ENCODE results near the gene MGST3.
A peak's percentile ranks its signal among the peaks of the same experiment; 100 is the strongest.

The MGST3 gene

GRCh38 chr1:165628147-165628822, 2.7 kb upstream of the MGST3 start:
- WGBS, result 84% methylated on average over 6 of the region's 6 CpGs
- H2AK5ac ChIP-seq (ENCODE audit: low read length, severe bottlenecking), result no peak overlapping the region
- H3K4me2 ChIP-seq (ENCODE audit: low read length, poor library complexity, severe bottlenecking), result no peak overlapping the region
- no peaks in the 10 kb centered on the region for H3K79me1 ChIP-seq (replicated peaks; ENCODE audit: low read length, poor library complexity, severe bottlenecking)
- H2BK15ac ChIP-seq (ENCODE audit: low read depth, poor library complexity, severe bottlenecking), result no peak overlapping the region
- no peak overlapping the region for H3K9ac ChIP-seq (ENCODE audit: low read length)
- no peak overlapping the region for H2BK5ac ChIP-seq (ENCODE audit: low read depth, low read length, poor library complexity, severe bottlenecking)
- peaks cover 2% of the 10 kb centered on the region for H3K4me1 ChIP-seq (ENCODE audit: control insufficient read depth, insufficient read depth, low read depth, low read length)
- H3K4me3 ChIP-seq (ENCODE audit: insufficient read depth in 1 of 2, low read depth in 1 of 2, low read length in 2 of 2), result no peak overlapping the region
- H3K18ac ChIP-seq (ENCODE audit: low read depth in 1 of 2, low read length in 2 of 2), result no peak overlapping the region
- no peak overlapping the region for H3K27ac ChIP-seq (ENCODE audit: low read length, poor library complexity, severe bottlenecking)
- H3K36me3 ChIP-seq (ENCODE audit: control insufficient read depth in 1 of 2, insufficient read depth in 2 of 2, low read depth in 1 of 2, low read length in 2 of 2), result no peaks in the 10 kb centered on the region
- H2AFZ ChIP-seq (ENCODE audit: low read depth, low read length), result no peak overlapping the region
- H2BK12ac ChIP-seq (ENCODE audit: low read length in 2 of 2), result no peak overlapping the region
- DNase-seq, result no peak
- H3K27me3 ChIP-seq (ENCODE audit: control insufficient read depth in 1 of 2, insufficient read depth in 1 of 2, low read length in 2 of 2), result no peaks in the 10 kb centered on the region
- H3K9me3 ChIP-seq (ENCODE audit: control insufficient read depth, low read length), result no peaks in the 10 kb centered on the region
- no peak overlapping the region for H3K14ac ChIP-seq (ENCODE audit: low read length in 2 of 2)
- H3K23ac ChIP-seq (ENCODE audit: low read length in 2 of 2), result no peak overlapping the region
- no peak overlapping the region for H4K8ac ChIP-seq (ENCODE audit: low read length)
- H2BK120ac ChIP-seq (ENCODE audit: low read depth, low read length), result no peak overlapping the region
- no peak overlapping the region for H3K4ac ChIP-seq (ENCODE audit: low read depth in 1 of 2, low read length in 2 of 2)
- no peak overlapping the region for H4K91ac ChIP-seq (ENCODE audit: low read length)

GRCh38 chr1:165629151-165629550, 1.9 kb upstream of the MGST3 start:
- WGBS, result 100% methylated on average over 1 of the region's 3 CpGs

GRCh38 chr1:165629848-165630628, 996 bp upstream of the MGST3 start:
- no peak overlapping the region for H2BK12ac ChIP-seq (ENCODE audit: low read length in 2 of 2)
- H3K4me2 ChIP-seq (ENCODE audit: low read length, poor library complexity, severe bottlenecking), result peak overlapping the region; percentile 67
- H4K8ac ChIP-seq (ENCODE audit: low read length), result peak overlapping the region; percentile 88
- H3K36me3 ChIP-seq (ENCODE audit: control insufficient read depth in 1 of 2, insufficient read depth in 2 of 2, low read depth in 1 of 2, low read length in 2 of 2), result no peaks in the 10 kb centered on the region
- H3K14ac ChIP-seq (ENCODE audit: low read length in 2 of 2), result no peak overlapping the region
- H3K4ac ChIP-seq (ENCODE audit: low read depth in 1 of 2, low read length in 2 of 2), result peak overlapping the region in 1 of 2 experiments; percentile 50
- H3K27me3 ChIP-seq (ENCODE audit: control insufficient read depth in 1 of 2, insufficient read depth in 1 of 2, low read length in 2 of 2), result no peaks in the 10 kb centered on the region
- peak overlapping the region in 1 of 2 experiments; percentile 59 for H3K18ac ChIP-seq (ENCODE audit: low read depth in 1 of 2, low read length in 2 of 2)
- no peak overlapping the region for H2BK5ac ChIP-seq (ENCODE audit: low read depth, low read length, poor library complexity, severe bottlenecking)
- H3K9me3 ChIP-seq (ENCODE audit: control insufficient read depth, low read length), result no peaks in the 10 kb centered on the region
- peak overlapping the region; percentile 55 for H2BK120ac ChIP-seq (ENCODE audit: low read depth, low read length)
- peak overlapping the region; percentile 92 to 97 for H3K4me3 ChIP-seq (ENCODE audit: insufficient read depth in 1 of 2, low read depth in 1 of 2, low read length in 2 of 2)
- 6% methylated on average over 25 of the region's 26 CpGs for WGBS
- H3K79me1 ChIP-seq (replicated peaks; ENCODE audit: low read length, poor library complexity, severe bottlenecking), result no peaks in the 10 kb centered on the region
- peak overlapping the region; percentile 47 for H2AFZ ChIP-seq (ENCODE audit: low read depth, low read length)
- H3K4me1 ChIP-seq (ENCODE audit: control insufficient read depth, insufficient read depth, low read depth, low read length), result peaks cover 6% of the 10 kb centered on the region
- H3K9ac ChIP-seq (ENCODE audit: low read length), result peak overlapping the region; percentile 99
- H3K23ac ChIP-seq (ENCODE audit: low read length in 2 of 2), result no peak overlapping the region
- no peak for DNase-seq
- H4K91ac ChIP-seq (ENCODE audit: low read length), result peak overlapping the region; percentile 40
- no peak overlapping the region for H2AK5ac ChIP-seq (ENCODE audit: low read length, severe bottlenecking)
- no peak overlapping the region for H2BK15ac ChIP-seq (ENCODE audit: low read depth, poor library complexity, severe bottlenecking)
- H3K27ac ChIP-seq (ENCODE audit: low read length, poor library complexity, severe bottlenecking), result peak overlapping the region; percentile 94

More at GRCh38 chr1:165629151-165629550, 1.9 kb upstream of the MGST3 start:
- Histone ChIP-seq H2BK5ac (ENCODE audit: low read depth, low read length, poor library complexity, severe bottlenecking) (no peak overlapping the region), H3K27ac (ENCODE audit: low read length, poor library complexity, severe bottlenecking) (no peak overlapping the region), H3K4ac (ENCODE audit: low read depth in 1 of 2, low read length in 2 of 2) (no peak overlapping the region), H2AFZ (ENCODE audit: low read depth, low read length) (no peak overlapping the region), H4K91ac (ENCODE audit: low read length) (no peak overlapping the region), H2BK15ac (ENCODE audit: low read depth, poor library complexity, severe bottlenecking) (no peak overlapping the region), H4K8ac (ENCODE audit: low read length) (no peak overlapping the region), H2AK5ac (ENCODE audit: low read length, severe bottlenecking) (no peak overlapping the region), H3K4me3 (ENCODE audit: insufficient read depth in 1 of 2, low read depth in 1 of 2, low read length in 2 of 2) (no peak overlapping the region), H3K9ac (ENCODE audit: low read length) (peak overlapping the region; percentile 15), H3K14ac (ENCODE audit: low read length in 2 of 2) (no peak overlapping the region), H3K23ac (ENCODE audit: low read length in 2 of 2) (no peak overlapping the region), H3K4me2 (ENCODE audit: low read length, poor library complexity, severe bottlenecking) (no peak overlapping the region), H3K79me1 (replicated peaks; ENCODE audit: low read length, poor library complexity, severe bottlenecking) (no peaks in the 10 kb centered on the region), H2BK120ac (ENCODE audit: low read depth, low read length) (no peak overlapping the region), H3K9me3 (ENCODE audit: control insufficient read depth, low read length) (no peaks in the 10 kb centered on the region), H3K18ac (ENCODE audit: low read depth in 1 of 2, low read length in 2 of 2) (no peak overlapping the region), H2BK12ac (ENCODE audit: low read length in 2 of 2) (no peak overlapping the region), H3K4me1 (ENCODE audit: control insufficient read depth, insufficient read depth, low read depth, low read length) (peaks cover 4% of the 10 kb centered on the region), H3K36me3 (ENCODE audit: control insufficient read depth in 1 of 2, insufficient read depth in 2 of 2, low read depth in 1 of 2, low read length in 2 of 2) (no peaks in the 10 kb centered on the region), H3K27me3 (ENCODE audit: control insufficient read depth in 1 of 2, insufficient read depth in 1 of 2, low read length in 2 of 2) (no peaks in the 10 kb centered on the region)
- no peak for DNase-seq
